IMR-90 (cell line): ENCODE data around the gene CNGA1. TPM values are rescaled to one million over a fixed set of nuclear protein-coding genes. Genes with fewer than 3 reads are reported as not detected.

ENCODE experiments used
- ATAC-seq: fragments of 200-7000 bp; cut with Tn5 transposase; 2 replicates; pipeline ENCODE4 v1.9.1; 2020; ENCODE audit warnings: low read depth, mild to moderate bottlenecking, moderate library complexity
- BruUV-seq: library from RNA; stranded (reverse); fragments of 400-500 nt; replicated peaks from 2 replicates; lab custom pipeline; 2021; lab: Mats Ljungman, UMichigan
- CTCF ChIA-PET: fragments of 300-600 bp; formaldehyde crosslinking; extraction: SDS; loops from one replicate; lab custom pipeline; 2021; ENCODE audit warnings: antibody characterized with exemption; lab: Yijun Ruan, JAX
- POLR2A ChIA-PET: fragments of 300-600 bp; sonication (Branson Sonifier 250); formaldehyde crosslinking; loops from one replicate; lab custom pipeline; 2022; ENCODE audit warnings: antibody characterized with exemption; ENCODE audit not compliant: unreplicated experiment; lab: Charles Lee
- DNase-seq: peaks from one replicate; pipeline ENCODE4 v3.0.0; 2013
- H2AFZ ChIP-seq: replicated peaks from 2 replicates; pipeline ENCODE3; 2013; ENCODE audit warnings: low read length, mild to moderate bottlenecking; ENCODE audit not compliant: poor library complexity
- H2AK5ac ChIP-seq: 2 replicates; pipeline ENCODE4 v1.6.1; 2013; ENCODE audit warnings: low read depth, low read length, inconsistent platforms
- H2AK9ac ChIP-seq: replicated peaks from 2 replicates; pipeline ENCODE3; 2013; ENCODE audit warnings: mild to moderate bottlenecking, low read depth, low read length, moderate library complexity; ENCODE audit not compliant: poor library complexity
- H2BK120ac ChIP-seq: 2 replicates; pipeline ENCODE4 v1.6.1; 2013; ENCODE audit warnings: low read depth, low read length, inconsistent platforms
- H2BK15ac ChIP-seq: 3 replicates; pipeline ENCODE4 v1.6.1; 2013; ENCODE audit warnings: low read depth, low read length, inconsistent platforms
- H2BK20ac ChIP-seq: 2 replicates; pipeline ENCODE4 v1.6.1; 2013; ENCODE audit warnings: low read depth, mild to moderate bottlenecking, inconsistent platforms, low read length, moderate library complexity
- H2BK5ac ChIP-seq: 2 replicates; pipeline ENCODE4 v1.6.1; 2013; ENCODE audit warnings: mild to moderate bottlenecking, low read depth, low read length, inconsistent platforms; ENCODE audit not compliant: poor library complexity, severe bottlenecking
- H3K14ac ChIP-seq: replicated peaks from 2 replicates; pipeline ENCODE4 v1.6.1; 2013; ENCODE audit warnings: low read depth, low read length, inconsistent platforms
- H3K18ac ChIP-seq: 2 replicates; pipeline ENCODE4 v1.6.1; 2013; ENCODE audit warnings: low read depth, low read length, control low read depth
- H3K23ac ChIP-seq: 2 replicates; pipeline ENCODE4 v1.6.1; 2013; ENCODE audit warnings: low read depth, low read length, inconsistent platforms
- H3K27ac ChIP-seq: 2 replicates; pipeline ENCODE4 v1.5.1; 2013; ENCODE audit warnings: mild to moderate bottlenecking, control low read depth, low read length; ENCODE audit not compliant: insufficient read depth
- H3K27me3 ChIP-seq: 2 replicates; pipeline ENCODE4 v1.6.1; 2013; ENCODE audit warnings: low read length; ENCODE audit not compliant: control insufficient read depth, insufficient read depth
- H3K36me3 ChIP-seq: 2 replicates; pipeline ENCODE4 v1.6.1; 2013; ENCODE audit warnings: low read length, mixed read lengths; ENCODE audit not compliant: control insufficient read depth, insufficient read depth
- H3K4ac ChIP-seq: 2 replicates; pipeline ENCODE4 v1.6.1; 2013; ENCODE audit warnings: low read depth, low read length, inconsistent platforms
- H3K4me1 ChIP-seq: 2 replicates; pipeline ENCODE4 v1.6.1; 2013; ENCODE audit warnings: low read length, mixed read lengths; ENCODE audit not compliant: control insufficient read depth, insufficient read depth
- H3K4me2 ChIP-seq: 2 replicates; pipeline ENCODE4 v1.6.1; 2013; ENCODE audit warnings: low read depth, mild to moderate bottlenecking, control low read depth, low read length, moderate library complexity
- H3K4me3 ChIP-seq: 2 replicates; pipeline ENCODE4 v1.5.1; 2013; ENCODE audit warnings: low read depth, mild to moderate bottlenecking, control low read depth, low read length, moderate library complexity; ENCODE audit not compliant: insufficient read depth
- H3K56ac ChIP-seq: 2 replicates; pipeline ENCODE4 v1.6.1; 2013; ENCODE audit warnings: low read length, inconsistent platforms; ENCODE audit not compliant: insufficient read depth; ENCODE audit errors: extremely low read depth
- H3K79me1 ChIP-seq, 2 experiments: 2 replicates each; pipeline ENCODE4 v1.6.1; 2013; ENCODE audit warnings: low read length in 2 of 2, inconsistent platforms in 1 of 2, low read depth in 1 of 2
- H3K9ac ChIP-seq: 2 replicates; pipeline ENCODE4 v1.6.1; 2013; ENCODE audit warnings: low read depth, low read length, control low read depth
- H3K9me1 ChIP-seq: 2 replicates; pipeline ENCODE4 v1.6.1; 2013; ENCODE audit warnings: low read length, inconsistent platforms; ENCODE audit not compliant: insufficient read depth
- H3K9me3 ChIP-seq: 2 replicates; pipeline ENCODE4 v1.6.1; 2013; ENCODE audit warnings: low read length; ENCODE audit not compliant: control insufficient read depth, insufficient read depth
- H4K20me1 ChIP-seq: 2 replicates; pipeline ENCODE4 v1.6.1; 2013; ENCODE audit warnings: low read length, inconsistent platforms; ENCODE audit not compliant: insufficient read depth
- H4K5ac ChIP-seq: 2 replicates; pipeline ENCODE4 v1.6.1; 2013; ENCODE audit warnings: mild to moderate bottlenecking, low read depth, low read length, control low read depth
- H4K8ac ChIP-seq, 2 experiments: 2 replicates each; pipeline ENCODE4 v1.6.1; 2013; ENCODE audit warnings: low read depth in 2 of 2, low read length in 2 of 2, control low read depth in 1 of 2, inconsistent platforms in 1 of 2
- H4K91ac ChIP-seq: 2 replicates; pipeline ENCODE4 v1.6.1; 2013; ENCODE audit warnings: low read depth, low read length, inconsistent platforms; ENCODE audit not compliant: insufficient read depth
- BHLHE40 ChIP-seq: fragments of 150-350 bp; IDR thresholded peaks from 2 replicates; pipeline ENCODE4 v1.6.1; 2016; ENCODE audit warnings: mild to moderate bottlenecking, low read depth, low read length
- CEBPB ChIP-seq: IDR thresholded peaks from 2 replicates; pipeline ENCODE4 v1.6.1; 2012; ENCODE audit warnings: low read depth, low read length, improper control_type of control experiment
- CHD1 ChIP-seq: IDR thresholded peaks from 2 replicates; pipeline ENCODE4 v1.6.1; 2012; ENCODE audit warnings: low read depth, low read length, improper control_type of control experiment
- FOS ChIP-seq: fragments of 150-350 bp; IDR thresholded peaks from 2 replicates; pipeline ENCODE4 v1.6.1; 2016; ENCODE audit warnings: low read depth, low read length
- MAZ ChIP-seq: IDR thresholded peaks from 2 replicates; pipeline ENCODE4 v1.6.1; 2012; ENCODE audit warnings: low read depth, mild to moderate bottlenecking, low read length, improper control_type of control experiment, moderate library complexity, borderline replicate concordance
- NFE2L2 ChIP-seq: fragments of 150-350 bp; IDR thresholded peaks from 2 replicates; pipeline ENCODE4 v1.6.1; 2016; ENCODE audit warnings: low read depth, mild to moderate bottlenecking, low read length
- POLR2A ChIP-seq: IDR thresholded peaks from 2 replicates; pipeline ENCODE4 v1.6.1; 2012; ENCODE audit warnings: mild to moderate bottlenecking, low read depth, low read length
- RAD21 ChIP-seq: IDR thresholded peaks from 2 replicates; pipeline ENCODE4 v1.6.1; 2012; ENCODE audit warnings: low read length, improper control_type of control experiment
- RFX5 ChIP-seq: IDR thresholded peaks from 2 replicates; pipeline ENCODE4 v1.8.0; 2012; ENCODE audit warnings: low read depth, mild to moderate bottlenecking, low read length, moderate library complexity
- whole genome bisulfite sequencing, 2 experiments: methylation state at CpG; one replicate each; pipeline versions ENCODE4 v1.1.5 to v1.1.7; 2013; ENCODE audit warnings: missing lambda C conversion rate in 2 of 2; ENCODE audit not compliant: insufficient read length in 1 of 2; ENCODE audit errors: extremely low coverage in 2 of 2; 5-methylcytosine and 5-hydroxymethylcytosine counted together
- dilution Hi-C: fragments of 300-500 bp; cut with HindIII; formaldehyde crosslinking; loops from one replicate; pipeline ENCODE4 v1.14.3; 2018; ENCODE audit warnings: low sequenced_read_pairs; ENCODE audit not compliant: unreplicated experiment
- in situ Hi-C: fragments of 300-500 bp; cut with MboI; formaldehyde crosslinking; loops from 3 replicates; pipeline ENCODE4 v1.14.3; 2019; ENCODE audit warnings: low sequenced_read_pairs, inconsistent platforms, mixed read lengths
- intact Hi-C: fragments of 100-400 bp; cut with micrococcal nuclease; formaldehyde crosslinking; loops from 2 replicates; pipeline ENCODE4 v1.10.0; 2022
- polyA plus RNA-seq, 3 experiments: library from polyadenylated mRNA; depleted of rRNA; stranded (reverse); fragments of >200 nt; gene quantifications; 2 replicates each; pipeline ENCODE4 v1.2.3, GENCODE V29; 2012; ENCODE audit warnings: low replicate concordance in 1 of 3
- total RNA-seq: library from RNA; depleted of rRNA; stranded (reverse); fragments of >200 nt; gene quantifications from 2 replicates; pipeline ENCODE4 v1.2.3, GENCODE V29; 2012
- TF ChIP-seq, protein P1 (sequence below): conservative IDR thresholded peaks from 2 replicates; pipeline ENCODE4 v1.5.1; 2012; ENCODE audit warnings: mild to moderate bottlenecking, low read depth, low read length, improper control_type of control experiment
- TF ChIP-seq, protein P2 (sequence below): fragments of 150-350 bp; IDR thresholded peaks from 2 replicates; pipeline ENCODE4 v1.6.1; 2016; ENCODE audit warnings: low read depth, mild to moderate bottlenecking, low read length, moderate library complexity, borderline replicate concordance

The CNGA1 gene
- total and polyA plus RNA-seq, 2 of the 4 experiments (the other 2 are of a cell fraction), result not detected

GRCh38 chr4:48038666-48039065 lies 22.2 kb upstream of the CNGA1 start:
- Histone ChIP-seq H3K27ac (no peak overlapping the region), H3K9me1 (no peaks in the 10 kb centered on the region), H3K27me3 (no peaks in the 10 kb centered on the region; the same call in 1 of the 2 replicates), H2AK9ac (no peak overlapping the region), H3K4ac (no peak overlapping the region), H3K9me3 (no peaks in the 10 kb centered on the region), H2AK5ac (no peak overlapping the region), H3K4me1 (no peaks in the 10 kb centered on the region), H3K4me2 (no peak overlapping the region), H3K9ac (no peak overlapping the region), H2AFZ (no peak overlapping the region), H3K18ac (no peak overlapping the region), H4K91ac (no peak overlapping the region), H2BK5ac (no peak overlapping the region), H3K23ac (no peak overlapping the region), H3K4me3 (no peak overlapping the region), H3K56ac (no peak overlapping the region), H2BK120ac (no peak overlapping the region), H4K8ac (no peak overlapping the region), H4K20me1 (no peaks in the 10 kb centered on the region), H3K36me3 (no peaks in the 10 kb centered on the region), H4K5ac (no peak overlapping the region), H3K14ac (no peak overlapping the region), H3K79me1 (no peaks in the 10 kb centered on the region), H2BK15ac (no peak overlapping the region), H2BK20ac (no peak overlapping the region)
- POLR2A ChIA-PET, result no interaction called here
- intact Hi-C loops (loop anchor here (5.0 kb wide), 1 partner anchor 44 kb away; no protein-coding TSS in a partner anchor), in situ Hi-C loops (no loop called here), dilution Hi-C loops (no loop called here)
- BruUV-seq, result no TSS peak
- ATAC-seq (no peak), DNase-seq (no peak)
- TF ChIP-seq BHLHE40, result no peak
- TF ChIP-seq, protein P1, sequence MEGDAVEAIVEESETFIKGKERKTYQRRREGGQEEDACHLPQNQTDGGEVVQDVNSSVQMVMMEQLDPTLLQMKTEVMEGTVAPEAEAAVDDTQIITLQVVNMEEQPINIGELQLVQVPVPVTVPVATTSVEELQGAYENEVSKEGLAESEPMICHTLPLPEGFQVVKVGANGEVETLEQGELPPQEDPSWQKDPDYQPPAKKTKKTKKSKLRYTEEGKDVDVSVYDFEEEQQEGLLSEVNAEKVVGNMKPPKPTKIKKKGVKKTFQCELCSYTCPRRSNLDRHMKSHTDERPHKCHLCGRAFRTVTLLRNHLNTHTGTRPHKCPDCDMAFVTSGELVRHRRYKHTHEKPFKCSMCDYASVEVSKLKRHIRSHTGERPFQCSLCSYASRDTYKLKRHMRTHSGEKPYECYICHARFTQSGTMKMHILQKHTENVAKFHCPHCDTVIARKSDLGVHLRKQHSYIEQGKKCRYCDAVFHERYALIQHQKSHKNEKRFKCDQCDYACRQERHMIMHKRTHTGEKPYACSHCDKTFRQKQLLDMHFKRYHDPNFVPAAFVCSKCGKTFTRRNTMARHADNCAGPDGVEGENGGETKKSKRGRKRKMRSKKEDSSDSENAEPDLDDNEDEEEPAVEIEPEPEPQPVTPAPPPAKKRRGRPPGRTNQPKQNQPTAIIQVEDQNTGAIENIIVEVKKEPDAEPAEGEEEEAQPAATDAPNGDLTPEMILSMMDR, result no peak
- no peak for TF ChIP-seq NFE2L2
- TF ChIP-seq MAZ, result no peak
- TF ChIP-seq, protein P2, sequence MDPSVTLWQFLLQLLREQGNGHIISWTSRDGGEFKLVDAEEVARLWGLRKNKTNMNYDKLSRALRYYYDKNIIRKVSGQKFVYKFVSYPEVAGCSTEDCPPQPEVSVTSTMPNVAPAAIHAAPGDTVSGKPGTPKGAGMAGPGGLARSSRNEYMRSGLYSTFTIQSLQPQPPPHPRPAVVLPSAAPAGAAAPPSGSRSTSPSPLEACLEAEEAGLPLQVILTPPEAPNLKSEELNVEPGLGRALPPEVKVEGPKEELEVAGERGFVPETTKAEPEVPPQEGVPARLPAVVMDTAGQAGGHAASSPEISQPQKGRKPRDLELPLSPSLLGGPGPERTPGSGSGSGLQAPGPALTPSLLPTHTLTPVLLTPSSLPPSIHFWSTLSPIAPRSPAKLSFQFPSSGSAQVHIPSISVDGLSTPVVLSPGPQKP, result no peak
- no peak for TF ChIP-seq RFX5
- no peak for TF ChIP-seq POLR2A
- no peak for TF ChIP-seq RAD21
- no peak for TF ChIP-seq FOS
- TF ChIP-seq CEBPB, result no peak
- TF ChIP-seq CHD1, result no peak
- WGBS, 2 experiments, result no CpG with 5 or more reads among the region's 2 CpGs
- CTCF ChIA-PET, result no interaction called here
